NCI-H187 treated with DMSO at 0.1 percent for 48 hours (cell line): ENCODE results near the gene SLC6A13.
A peak's percentile ranks its signal among the peaks of the same experiment; 100 is the strongest.

Source experiments
- DNase-seq: peaks from one replicate; lab custom pipeline; 2025; lab: John Stamatoyannopoulos, UW

The SLC6A13 gene

DNA sequence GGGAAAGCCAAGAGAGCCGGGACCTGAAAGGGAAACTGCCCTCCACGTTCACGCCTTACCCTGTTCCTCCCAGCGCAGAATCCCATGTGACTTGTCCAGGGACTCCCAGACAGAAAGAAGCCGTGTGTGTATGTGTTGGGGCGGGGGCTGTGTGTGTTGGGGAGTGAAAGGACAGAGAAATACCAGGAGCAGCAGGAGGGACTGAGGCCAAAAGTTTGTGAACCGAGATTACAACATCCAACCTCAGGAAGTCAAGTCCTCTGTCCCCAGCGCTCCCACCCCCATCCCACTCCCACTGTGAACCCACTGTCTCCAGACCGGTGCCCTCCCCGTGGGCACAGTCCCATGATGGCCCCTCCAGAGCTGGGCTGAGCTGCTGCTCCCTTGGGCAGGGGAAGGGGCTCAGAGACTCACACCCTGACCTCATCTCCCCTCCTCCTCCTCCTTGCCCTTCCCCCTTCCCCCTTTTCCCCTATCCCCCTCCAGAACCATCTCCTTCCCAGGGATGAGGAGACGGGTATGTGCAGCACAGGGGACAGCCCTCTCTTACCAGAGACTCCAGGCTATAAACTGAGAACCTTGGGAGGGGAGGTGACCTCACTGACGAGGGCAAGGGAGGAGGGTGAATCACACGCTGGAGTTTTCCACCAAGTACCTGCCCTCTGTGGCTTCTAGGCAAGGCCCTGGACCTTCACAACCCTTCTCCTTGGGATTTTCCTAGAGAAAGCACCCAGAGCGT, 48.5 kb downstream of the SLC6A13 start, which contains the start of gene SLC6A12:
Gene SLC6A12 (minus strand): TSS at position 155 of the 739 bp plus-strand sequence. CDS start 4,171 bp downstream, outside the sequence.
- no peak for DNase-seq

DNA sequence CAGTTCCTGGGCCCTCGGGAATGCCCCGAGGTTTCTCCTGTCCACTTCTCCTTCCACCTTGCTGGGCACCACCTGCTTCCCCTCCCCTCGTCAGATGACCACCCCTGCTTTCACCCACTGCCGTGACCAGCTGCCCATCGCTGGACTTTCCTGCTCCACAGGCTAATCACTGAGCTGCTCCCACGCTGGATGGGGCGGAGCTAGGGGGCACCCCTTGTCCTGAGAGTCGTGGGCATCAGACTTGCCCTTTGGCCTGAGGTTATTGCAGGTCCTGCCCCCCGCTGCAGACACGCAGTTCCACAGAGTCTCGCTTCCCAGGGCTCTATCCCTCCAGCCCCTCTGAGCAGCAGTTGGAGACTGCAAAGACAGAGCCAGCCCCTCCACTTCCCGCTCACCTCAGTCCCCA, 49.1 kb downstream of the SLC6A13 start:
- DNase-seq: no peak

DNA sequence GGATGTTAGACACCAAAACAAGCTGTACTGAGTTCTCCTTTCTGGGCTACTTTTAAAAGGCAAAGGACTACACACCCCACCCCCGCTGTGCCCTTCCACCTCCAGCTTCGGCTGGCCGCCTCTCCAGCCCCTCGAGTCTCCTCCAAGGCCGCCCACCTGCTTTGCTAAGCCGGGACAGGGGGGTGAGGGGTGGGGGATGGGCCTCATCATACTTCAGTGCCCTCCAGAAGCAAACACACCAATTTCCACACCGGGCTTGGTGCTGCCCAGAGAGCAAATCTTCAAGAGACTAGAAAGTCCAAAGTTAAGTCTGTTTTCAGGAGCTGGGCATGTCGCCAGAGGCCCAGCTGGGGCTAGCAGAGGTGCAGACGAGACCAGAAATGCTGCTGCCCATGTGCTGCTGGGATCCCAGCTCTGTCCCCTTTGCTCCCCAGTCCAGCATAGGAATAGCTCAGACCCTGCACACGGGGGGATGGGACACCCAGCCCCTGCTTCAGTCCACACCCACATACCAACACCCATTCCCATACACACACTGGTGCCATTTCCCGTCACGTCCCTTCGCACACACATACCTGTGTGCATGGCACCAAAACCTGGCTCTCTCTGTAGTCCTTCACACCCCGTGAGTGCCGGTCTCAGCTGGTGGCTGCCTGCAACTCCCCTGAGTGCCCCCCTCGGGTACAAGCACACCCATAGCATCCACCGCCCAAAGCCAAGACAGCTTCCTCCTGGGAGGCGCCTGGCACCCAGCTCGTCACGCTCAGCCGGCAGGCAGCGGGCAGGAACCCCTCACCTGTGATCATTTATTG, 49.7 kb downstream of the SLC6A13 start:
- no peak for DNase-seq

DNA sequence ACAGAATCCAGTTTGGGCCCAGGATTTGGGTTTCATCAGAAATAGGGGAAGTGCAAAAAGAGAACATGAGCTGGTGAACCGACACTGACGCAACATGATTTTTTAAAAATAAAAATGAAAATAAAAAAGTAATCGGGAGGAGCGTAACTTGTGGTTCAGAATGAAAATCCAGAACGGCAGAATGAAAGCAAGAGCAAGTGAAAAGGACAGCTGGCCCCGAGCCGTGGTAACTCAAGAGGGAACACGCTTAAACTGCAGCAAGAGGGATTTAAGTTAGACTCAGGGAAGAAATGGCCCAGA, 50.3 kb downstream of the SLC6A13 start:
- DNase-seq: no peak

DNA sequence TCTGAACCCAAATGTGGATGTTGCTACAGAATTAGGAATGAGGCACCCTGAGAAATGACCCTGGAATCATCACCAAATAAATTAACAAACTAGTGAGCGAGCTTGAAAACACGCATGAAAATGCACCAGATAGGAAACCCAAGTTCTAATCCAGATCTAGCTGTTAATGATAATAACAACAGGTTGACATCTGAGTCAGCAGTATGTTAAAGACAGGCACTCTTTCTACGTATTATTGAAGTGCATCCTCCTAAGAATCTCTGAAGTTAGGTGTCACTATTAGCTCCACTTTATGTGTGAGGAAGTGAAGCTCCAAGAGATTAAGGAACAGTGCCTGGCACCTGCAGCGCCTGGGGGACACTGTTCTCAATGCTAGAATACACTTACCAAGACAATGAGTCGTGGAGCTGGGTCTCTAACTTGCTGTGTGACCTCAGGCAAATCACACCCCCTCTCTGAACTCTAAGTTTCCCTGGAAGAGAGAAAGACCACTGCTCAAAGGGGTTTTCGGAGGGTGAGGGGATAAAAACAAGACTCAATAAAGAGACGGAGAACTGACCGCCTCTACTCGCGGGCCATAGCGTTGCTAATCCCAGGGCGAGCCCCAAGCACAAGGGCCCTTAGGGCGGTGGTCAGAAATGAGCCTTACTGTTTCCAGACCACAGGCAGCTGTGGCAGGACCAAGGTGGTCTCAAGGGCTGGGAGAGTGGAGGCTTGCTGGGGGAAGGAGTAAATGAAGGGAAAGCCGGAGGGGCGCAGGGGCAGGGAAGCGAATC, 50.8 kb downstream of the SLC6A13 start:
- DNase-seq: no peak

DNA sequence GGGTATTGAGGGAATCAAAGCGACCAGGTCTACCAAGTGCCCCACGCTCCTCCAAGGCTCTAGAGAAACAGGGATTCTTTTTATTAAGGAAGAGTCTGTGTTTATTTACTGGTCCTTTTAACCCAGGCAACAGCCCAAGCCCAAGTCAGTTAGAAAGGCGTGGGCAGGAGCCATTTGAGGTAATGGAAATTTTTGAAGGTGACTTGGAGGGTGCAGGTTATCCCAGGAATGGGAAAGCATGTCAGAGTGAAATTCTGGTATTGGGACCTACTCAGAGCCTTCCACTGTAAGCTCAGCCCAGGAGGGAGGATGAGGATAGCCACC, 51.5 kb downstream of the SLC6A13 start:
- no peak for DNase-seq

DNA sequence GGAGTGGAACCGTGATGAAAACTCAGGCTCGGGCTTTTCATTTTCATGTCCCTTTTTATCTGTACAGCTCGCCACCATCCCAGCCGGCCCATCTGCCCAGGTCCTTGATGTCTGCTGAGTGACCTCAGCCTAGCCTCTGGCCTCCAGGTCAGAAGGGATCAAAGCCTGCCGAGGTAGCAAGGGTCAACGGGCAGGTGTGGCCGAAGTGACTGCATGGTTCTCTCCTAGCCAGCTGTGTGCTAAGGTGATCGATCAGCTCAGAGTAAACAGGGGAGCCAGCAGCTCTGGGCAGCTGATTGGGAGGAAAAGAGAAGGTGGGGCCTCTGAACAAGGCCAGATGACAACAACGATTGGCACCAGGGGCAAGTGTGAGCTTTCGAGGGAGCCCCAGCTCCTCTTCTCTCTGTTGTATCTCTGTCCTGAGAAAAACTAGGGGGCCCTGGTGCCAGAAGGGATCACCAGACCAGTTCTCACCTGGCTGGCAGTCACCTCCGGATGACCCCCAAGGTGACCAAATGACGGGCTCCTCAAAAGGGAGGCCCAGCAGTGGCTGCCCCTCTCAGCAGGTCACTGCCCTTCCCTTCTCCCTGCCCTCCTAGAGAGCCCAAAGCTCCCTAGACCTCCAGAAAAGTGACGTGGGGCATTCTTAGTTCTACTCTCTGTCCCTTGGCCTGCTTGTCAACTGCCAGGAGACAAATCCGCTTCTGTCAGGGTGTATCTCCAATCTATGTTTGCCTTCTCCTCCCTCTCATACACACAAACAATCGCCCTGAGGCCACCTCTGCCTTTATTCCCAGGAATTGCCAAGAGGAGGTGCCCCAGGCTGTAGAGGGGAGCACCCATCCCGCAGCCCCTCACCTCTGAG, 52.1 kb downstream of the SLC6A13 start:
- DNase-seq: no peak

DNA sequence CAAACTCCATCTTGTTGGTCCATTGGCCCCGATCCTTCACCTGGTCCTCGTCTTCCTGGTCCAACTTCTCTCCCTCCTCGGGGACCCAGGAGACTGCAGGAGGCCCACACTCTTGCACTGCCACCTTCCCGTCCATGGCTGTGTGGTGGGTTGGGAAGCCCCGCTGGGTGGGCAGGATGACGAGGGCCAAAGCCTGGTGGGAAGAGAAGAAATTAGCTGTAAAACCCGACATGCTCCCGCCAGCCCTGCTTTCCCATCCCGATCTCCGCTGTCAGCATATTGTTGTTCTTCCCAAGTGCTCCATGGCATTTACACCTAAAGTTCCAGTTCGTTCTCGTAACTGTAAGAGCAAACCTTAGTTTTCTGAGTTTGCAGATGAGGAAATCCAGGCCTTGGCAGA, 52.8 kb downstream of the SLC6A13 start:
- no peak for DNase-seq

DNA sequence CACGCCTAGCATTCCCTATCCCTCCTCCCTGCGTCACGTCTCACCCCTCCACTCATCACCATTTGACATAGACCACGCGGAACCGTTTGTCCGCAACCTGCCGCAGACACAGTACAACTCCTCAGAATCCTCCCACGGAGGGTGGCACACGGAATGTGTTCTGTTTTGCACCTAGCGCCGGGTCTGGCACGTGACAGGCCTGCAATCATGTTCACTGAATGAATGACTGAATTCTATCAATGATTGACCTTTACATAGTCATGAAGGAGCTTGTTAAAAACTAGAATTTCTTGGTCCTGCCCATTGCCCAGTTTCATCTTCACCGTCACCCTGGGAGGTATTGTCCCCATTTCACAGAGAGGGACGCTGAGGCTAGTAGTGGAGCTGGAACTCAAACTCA, 53.4 kb downstream of the SLC6A13 start:
- no peak for DNase-seq

DNA sequence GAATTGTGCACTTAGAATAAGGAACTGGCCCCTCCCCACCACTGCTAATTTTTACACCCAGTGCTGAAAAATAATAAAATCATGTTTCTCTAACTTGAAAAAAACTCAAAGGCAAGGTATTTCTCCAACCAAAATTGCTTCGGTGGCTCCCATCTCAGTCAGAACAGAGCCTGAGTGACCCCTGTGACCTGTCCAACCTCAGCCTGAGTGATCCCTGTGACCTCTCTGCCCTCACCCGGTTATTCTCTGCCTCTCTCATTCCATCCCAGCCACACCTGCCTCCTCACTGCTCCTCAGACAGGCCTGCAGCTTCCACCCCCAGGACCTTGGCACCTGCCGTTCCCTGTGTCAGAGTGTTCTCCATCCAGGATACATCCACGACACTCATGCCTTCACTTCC, 53.8 kb downstream of the SLC6A13 start:
- DNase-seq: no peak

DNA sequence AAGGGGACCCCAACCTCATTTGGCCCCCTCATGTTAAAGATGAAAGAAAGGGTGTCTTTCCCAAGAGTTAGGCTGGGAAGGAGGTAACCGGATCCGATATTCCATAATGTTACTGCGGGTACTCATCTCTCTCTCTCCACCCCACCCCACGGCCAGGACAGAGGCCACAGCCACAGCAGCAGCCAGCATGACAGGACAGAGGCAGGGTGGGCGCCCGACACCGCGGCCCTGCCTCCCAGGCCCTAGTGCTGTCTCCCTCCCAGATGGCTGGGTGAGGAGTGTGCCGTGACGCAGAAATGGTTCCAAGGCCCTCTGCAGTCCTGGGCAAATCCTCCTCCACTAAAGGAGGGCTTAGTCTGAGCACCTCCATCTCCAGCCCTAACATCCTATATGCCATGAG, 54.8 kb downstream of the SLC6A13 start:
- DNase-seq: no peak

DNA sequence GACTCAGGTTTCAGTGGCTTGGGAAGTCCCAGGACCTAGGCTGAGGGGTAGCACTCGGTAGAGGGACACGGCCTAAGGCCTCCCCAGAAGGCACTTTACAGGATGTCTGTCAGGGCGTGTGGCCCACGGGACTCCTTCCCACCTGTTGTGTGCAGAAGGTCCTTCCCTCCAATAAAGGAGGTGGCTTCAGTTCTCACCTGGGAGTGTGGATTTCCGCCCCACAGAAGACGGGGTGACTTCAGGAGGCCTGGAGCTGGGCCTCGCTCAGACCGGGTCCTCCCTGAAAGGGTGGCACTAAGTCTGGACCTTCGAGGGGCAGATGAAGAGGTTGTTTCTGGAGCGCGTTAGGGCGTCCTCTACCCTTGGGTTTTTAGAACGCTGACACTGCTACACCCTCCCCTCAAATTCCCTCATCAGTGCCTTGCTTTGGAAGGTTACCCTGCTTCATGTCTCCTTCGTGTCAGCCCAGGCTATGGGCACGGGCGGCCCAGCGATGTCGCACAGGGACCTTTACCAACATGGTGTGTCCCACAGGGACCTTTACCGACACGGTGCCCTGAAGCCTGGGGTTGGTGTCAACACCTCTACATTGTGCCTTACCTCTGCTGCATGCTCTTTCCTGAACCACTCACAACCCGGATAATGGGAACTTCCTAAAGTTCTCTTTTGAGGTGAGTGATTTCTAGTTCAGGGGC, 55.7 kb downstream of the SLC6A13 start:
- no peak for DNase-seq

DNA sequence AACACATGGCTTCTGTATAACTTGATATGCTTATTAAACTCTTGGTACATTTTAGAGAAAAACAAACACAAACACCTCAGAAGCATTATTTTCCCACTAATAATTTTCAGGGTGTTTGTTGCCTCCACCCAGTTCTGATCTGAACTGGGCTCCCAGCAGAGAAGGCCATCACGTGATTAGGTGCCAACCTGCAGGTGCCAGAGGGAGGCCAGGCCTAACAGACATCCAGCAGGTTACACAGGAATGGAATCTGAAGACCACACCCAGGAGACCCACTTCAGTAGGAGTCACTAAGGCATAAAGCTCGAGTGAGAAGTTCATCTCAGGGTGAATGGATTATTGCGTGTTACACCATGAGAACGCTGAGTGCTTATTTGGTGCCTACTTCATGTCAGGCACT, 57.6 kb downstream of the SLC6A13 start:
- no peak for DNase-seq

DNA sequence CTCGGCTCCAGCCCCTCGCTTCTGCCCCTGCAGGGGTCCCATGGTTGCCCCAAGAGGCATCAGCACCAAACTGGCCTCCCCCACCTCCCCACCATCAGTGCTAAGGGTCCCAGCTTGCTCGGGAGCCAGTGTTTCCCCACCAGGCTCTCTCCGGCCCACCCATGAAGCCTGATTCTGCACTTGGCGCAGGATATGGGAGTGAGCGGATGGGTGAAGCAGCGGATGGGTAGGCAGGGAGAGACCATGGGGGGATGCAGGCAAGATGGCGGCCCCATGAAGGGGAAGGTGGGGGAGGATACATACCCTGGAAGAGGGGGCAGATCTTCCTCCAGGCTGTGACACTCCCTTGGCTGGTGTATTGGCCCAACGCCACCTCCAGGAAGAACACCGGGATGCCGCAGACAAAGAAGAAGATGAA, 58.4 kb downstream of the SLC6A13 start:
- DNase-seq: no peak

DNA sequence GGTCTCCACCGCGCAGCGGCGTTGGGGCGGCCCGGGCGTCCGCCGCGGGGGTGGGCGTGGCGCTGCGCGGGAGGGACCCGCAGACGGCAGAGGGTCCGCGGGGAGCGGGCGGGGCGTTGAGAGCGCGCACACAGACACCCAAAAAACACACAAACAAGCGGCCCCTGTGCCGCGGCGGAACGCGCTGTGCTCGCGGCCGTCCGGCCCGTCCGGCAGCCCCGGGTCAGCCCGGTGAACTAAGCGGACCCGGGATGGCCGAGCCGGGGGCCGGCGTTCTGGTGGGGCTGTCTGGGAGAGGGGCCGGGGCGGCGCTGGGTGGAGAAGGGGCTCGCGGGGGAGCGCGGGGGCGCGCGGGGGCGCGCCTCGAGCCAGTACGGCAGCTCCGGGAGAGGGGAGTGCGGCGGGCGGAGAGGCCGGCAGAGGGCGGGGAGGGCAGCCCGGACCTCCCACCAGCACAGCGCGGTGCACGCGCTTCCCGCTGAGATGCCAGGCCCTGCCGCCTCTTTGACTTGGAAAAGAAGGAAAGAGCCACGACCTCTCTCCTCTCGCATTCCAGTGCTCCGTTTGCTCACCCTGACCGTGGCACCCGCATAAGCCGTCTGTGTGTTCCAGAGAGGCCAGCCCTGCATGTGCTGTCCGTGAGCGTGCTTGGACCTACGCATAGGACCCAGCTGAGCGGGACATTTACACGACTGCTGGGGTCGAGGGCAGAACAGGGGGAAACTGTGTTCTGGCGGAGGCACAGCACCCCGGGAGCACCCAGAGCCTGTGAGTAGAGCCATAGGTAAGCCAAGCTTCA, 59.0 kb downstream of the SLC6A13 start:
- no peak for DNase-seq

DNA sequence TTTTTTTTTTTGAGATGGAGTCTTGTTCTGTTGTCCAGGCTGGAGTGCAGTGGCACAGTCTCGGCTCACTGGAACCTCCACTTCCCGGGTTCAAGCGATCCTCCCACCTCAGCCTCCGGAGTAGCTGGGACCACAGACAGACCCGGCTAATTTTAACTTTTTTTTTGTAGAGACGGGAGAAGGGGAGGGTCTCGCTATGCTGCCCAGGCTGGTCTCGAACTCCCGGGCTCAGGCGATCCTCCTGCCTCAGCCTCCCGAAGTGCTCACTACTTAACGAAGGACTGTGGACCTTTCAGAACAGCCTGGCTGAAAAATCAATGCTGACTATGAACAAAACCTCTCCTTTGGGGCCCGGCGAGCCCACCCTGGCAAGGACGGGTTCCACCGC, 59.6 kb downstream of the SLC6A13 start:
- no peak for DNase-seq

DNA sequence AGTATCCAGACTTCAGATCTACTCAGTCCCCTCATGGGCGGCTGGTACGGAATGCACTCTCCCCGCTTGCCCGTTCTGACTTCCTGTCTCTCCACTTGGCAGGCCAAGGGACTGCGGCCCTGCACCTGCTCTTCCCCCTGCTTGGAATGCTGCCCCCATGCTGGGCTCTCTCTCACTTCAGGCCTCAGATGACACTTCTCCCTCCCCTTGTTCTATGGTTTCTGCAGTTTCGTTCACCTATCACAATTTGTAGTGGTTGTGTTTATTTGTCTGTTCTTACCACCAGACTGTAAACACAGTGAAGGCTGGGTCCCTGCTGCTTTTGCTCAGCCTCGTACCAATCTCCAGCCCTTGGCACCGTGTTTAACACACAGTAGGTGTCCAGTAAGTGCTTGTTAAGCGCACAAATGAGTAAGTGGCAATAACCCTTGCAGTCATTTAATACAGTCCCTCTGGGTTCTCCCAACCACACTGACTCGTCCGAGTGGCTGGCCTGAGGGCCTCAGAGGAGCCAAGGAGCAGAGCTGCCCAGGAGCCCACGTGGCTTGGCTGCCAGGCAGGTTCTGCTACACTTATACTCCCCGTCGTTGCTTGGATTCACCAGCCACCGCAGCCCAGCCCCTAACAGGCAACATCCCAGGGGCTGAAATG, 60.4 kb downstream of the SLC6A13 start:
- DNase-seq: peak; percentile 59

DNA sequence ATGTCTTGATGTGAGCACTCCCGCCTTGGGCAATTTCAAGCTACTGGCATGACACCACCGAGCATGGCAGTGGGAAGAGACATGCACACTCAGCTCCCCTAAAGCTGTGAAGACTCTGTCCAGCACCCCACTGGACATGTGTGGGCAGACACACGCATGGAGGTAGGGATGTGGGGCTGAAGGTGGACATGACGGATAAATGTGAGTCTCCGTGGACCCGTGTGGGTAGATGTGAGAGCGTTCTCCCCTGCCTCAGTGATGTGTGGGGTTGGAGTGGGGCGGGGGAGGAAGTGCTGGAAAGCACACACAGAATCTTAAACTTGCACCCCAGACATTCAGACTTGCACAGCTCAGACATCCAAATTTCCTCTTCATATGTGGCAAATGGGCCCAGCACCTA, 61.3 kb downstream of the SLC6A13 start:
- DNase-seq: no peak

DNA sequence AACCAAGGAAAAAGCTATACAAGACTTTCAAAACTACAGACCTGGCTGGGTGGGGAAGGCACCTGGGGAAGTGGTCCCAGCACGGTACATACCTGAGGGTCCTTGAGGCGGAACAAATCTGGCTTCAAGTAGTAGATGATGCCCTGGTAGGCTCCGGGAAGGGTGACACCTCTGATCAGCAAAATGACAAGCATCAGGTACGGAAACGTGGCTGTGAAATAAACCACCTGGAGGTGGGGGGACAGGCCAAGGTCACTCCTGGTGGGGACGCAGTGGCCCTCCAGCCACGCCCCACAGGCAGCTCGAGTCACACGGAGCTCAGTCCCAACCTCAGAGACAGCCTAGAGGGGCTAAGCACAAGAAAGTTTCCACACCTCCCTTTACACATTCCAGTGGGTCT, 63.9 kb downstream of the SLC6A13 start:
- DNase-seq: no peak
